Cardiac fibroblast (primary cell): ENCODE data around the gene NPL.

Source experiments
- DNase-seq, 2 donors: peaks; one replicate each; pipeline versions ENCODE4 v3.0.0 to v3.0.0-alpha.2; 2010; ENCODE audit warnings: low read depth in 2 of 2
- H3K4me3 ChIP-seq, 2 donors: replicated peaks in 1 of 2; 1 replicate in 1 of 2; 2 replicates in 1 of 2; pipeline ENCODE4 v1.5.1; 2011; ENCODE audit warnings: low read depth in 2 of 2, low read length in 2 of 2, mild to moderate bottlenecking in 2 of 2, moderate library complexity in 1 of 2
- CTCF ChIP-seq: IDR thresholded peaks from one replicate; pipeline ENCODE4 v1.5.1; 2011; ENCODE audit warnings: low read depth, mild to moderate bottlenecking, low read length, inconsistent platforms

The NPL gene

DNA sequence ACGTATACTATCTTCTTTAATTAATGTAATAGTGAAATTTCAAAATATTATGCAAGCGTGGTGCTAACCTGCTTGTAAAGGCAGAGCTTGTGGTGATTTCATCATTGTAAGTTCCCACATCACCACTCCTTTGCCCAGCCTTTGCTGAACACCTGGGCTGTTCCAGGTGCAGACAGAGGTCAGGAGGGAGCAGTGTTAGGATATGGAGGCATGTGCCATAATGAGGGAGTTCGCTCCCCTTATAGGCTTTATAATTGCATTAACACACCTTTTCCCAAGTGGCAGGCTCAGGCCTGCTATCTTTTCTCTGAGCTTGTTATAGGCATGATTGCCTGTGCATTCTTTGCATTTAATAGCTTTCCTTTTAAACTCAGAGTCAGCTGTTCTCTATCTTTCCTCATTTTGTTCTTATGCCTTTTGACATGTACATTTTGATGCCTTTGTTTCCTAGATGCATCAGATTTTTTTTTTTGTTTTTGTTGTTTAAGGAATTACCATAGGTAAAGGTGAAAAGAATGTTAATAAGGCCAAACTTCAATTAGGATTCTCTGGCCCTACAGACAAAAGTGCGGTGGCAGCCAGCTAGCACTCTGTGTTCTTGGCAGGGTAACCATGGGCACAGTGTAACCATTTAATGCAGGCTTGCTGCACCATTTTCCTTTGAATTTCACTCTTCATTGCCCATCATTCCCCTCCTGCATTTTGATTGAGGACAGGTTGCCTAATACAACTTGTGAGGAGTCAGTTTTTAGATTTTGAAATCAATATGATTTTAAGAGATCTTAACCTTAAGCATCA is 12.6 kb downstream of the NPL start:
- TF ChIP-seq CTCF, result no peak
- DNase-seq, result no peak

GRCh38 chr1:182803846-182804245 is 14.3 kb downstream of the NPL start:
- no peak for DNase-seq
- TF ChIP-seq CTCF, result no peak
- H3K4me3 ChIP-seq, result no peak overlapping the region

More for the DNA sequence above, 12.6 kb downstream of the NPL start:
- no peak overlapping the region for H3K4me3 ChIP-seq

- no peak for DNase-seq
- no peak for TF ChIP-seq CTCF
- no peak overlapping the region for H3K4me3 ChIP-seq
Measured at GRCh38 chr1:182806015-182806678, 16.6 kb downstream of the NPL start.

DNA sequence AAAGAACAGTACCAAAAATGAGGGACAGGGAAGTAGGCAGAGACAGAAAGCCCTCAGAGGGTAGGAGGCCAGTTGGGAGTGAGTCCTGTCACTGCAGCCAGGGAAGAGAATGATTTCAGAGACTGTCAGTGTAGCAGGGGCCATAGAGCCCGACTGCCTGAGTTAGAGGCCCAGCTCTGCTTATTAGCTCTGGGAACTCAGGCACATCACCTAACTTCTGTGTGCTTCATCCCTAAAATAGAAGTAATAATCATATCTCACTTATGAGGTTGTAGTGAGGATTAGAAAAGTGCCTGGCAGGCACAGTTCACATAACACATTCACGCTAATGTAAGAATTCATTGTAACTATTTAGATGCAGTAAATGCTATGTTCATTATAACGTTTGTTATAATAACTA is 18.3 kb downstream of the NPL start:
- no peak for TF ChIP-seq CTCF
- no peak for DNase-seq
- H3K4me3 ChIP-seq, result no peak overlapping the region

DNA sequence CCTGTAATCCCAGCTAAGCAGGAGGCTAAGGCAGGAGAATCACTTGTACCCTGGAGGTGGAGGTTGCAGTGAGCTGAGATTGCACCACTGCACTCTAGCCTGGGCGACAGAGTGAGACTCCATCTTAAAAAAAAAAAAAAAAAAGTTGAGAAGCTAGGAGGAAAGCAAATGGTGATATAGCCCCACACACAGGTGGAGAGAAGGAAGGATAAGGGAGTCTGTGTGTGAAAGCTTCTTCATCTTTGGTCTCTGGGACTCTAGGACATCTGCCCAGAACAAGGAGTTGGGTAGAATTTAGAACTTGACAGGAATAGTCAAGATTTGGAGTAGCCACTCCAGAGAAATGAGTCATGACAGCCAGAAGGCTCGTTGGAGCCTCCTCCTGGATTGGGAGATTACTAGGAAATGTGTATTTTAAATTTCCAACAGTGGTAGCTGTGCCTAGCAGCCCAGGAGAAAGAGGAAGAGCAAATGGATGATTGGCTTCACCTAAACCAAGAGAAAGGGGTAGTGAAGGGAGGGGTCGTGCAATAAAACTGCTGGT is 19.9 kb downstream of the NPL start:
- no peak for TF ChIP-seq CTCF
- DNase-seq, result no peak
- H3K4me3 ChIP-seq, result no peak overlapping the region

DNA sequence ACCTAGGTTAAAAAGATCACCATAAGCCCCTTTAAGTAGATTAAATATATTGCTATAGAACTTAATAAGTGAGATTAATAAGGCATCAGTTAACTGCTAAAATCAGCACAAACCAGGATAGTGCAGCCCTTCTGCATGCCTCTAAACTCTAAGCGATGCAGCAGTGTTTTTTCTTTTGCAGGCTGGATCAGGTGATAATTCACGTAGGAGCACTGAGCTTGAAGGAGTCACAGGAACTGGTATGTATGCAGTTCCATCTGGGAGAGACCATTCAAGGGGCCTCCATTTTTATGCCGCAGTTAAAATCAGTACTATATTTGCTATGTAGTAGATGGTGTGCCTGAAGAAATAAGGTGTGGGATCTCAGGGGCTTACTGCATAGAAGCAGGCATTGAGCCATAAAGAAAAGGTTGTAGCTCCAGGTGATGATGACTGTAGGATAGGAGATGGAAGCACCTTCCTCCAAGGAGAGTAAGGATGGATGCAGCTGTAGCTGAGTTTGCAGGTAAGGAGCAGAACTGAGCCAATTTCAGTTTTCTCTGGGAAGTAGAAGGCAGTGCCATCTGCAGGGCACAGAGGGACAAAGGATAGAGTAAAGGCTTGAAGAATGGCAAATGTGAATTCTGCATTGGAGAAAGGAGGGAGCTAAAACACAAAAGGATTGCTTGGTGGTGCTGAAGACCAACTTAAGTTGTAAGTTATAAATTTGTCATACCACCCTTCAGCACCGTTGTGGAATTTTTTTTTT is 22.6 kb downstream of the NPL start:
- TF ChIP-seq CTCF, result no peak
- DNase-seq, result no peak
- H3K4me3 ChIP-seq, result no peak overlapping the region
